Lower leg skin (tissue), 4 donors: ENCODE results near the gene NR6A1. TPM values are rescaled to one million over a fixed set of nuclear protein-coding genes. Genes with fewer than 3 reads are reported as not detected.

Experiments used
- DNase-seq, 2 donors: peaks; one replicate each; pipeline ENCODE4 v3.0.0-alpha.2; 2019; ENCODE audit warnings: low spot score in 2 of 2
- H3K4me3 ChIP-seq: fragments of 200-600 bp; sonication (generic); 2 replicates; pipeline ENCODE4 v1.5.1; 2017; ENCODE audit warnings: mild to moderate bottlenecking, low read depth; ENCODE audit not compliant: poor library complexity, severe bottlenecking
- CTCF ChIP-seq, 3 donors: fragments of 450-650 bp; IDR thresholded peaks; one replicate each; pipeline ENCODE4 v1.5.1; 2016; ENCODE audit warnings: antibody characterized with exemption in 3 of 3, mild to moderate bottlenecking in 3 of 3, moderate library complexity in 2 of 3
- POLR2A ChIP-seq, 2 donors: fragments of 450-650 bp; IDR thresholded peaks; one replicate each; pipeline ENCODE4 v1.6.1; 2016 to 2017; ENCODE audit warnings: antibody characterized with exemption in 2 of 2, mild to moderate bottlenecking in 1 of 2, moderate library complexity in 1 of 2
- WGBS, 2 donors: methylation state at CpG; one replicate each; pipeline ENCODE4 v1.1.5; 2018; 5-methylcytosine and 5-hydroxymethylcytosine counted together
- intact Hi-C: fragments of 100-400 bp; cut with DNase I; formaldehyde crosslinking; loops from one replicate; pipeline ENCODE4 v1.15.0; 2023; ENCODE audit warnings: low total_unique reads
- total RNA-seq, 4 donors: library from RNA; depleted of rRNA; stranded (reverse); fragments of >200 nt; gene quantifications; one replicate each; pipeline ENCODE4 v1.1.0, GENCODE V29; 2016

NR6A1 gene
- total RNA-seq, 4 donors from 2014 or later: 3.0 to 4.9 (median 3.8) TPM

- no peak for DNase-seq
- TF ChIP-seq CTCF (IDR thresholded peaks at IDR 0.05) (no peak), POLR2A (IDR thresholded peaks at IDR 0.05) (no peak)
- H3K4me3 ChIP-seq: no peak overlapping the region
- intact Hi-C loops: no loop called here
- WGBS, 2 donors: 70 to 74% methylated on average over 12 of the region's 12 CpGs
These were observed 37.3 kb upstream of the NR6A1 start for GRCh38 chr9:124808246-124808956.

DNA sequence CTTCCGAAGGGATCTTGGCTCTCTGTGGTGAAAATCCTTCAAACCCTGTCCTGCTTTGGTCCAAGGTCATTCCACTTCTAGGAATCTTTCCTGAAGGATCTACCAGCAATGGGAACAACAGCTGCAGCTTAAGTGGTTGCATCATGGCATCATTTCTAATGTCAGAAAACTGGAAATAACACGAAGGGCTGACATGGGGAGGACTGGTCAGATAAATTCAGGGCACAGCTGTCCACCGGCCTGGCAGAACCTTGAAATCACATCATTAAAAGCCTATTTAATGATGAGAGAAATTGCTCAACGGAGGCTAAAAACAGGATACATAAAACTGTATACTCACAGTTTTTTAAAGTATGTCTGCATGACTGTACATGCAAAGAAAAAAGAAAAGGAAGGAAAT lies 34.1 kb upstream of the NR6A1 start:
- 59 to 62% methylated on average over 4 of the region's 4 CpGs for WGBS, 2 donors

GRCh38 chr9:124803911-124804310 lies 32.8 kb upstream of the NR6A1 start:
- TF ChIP-seq CTCF (IDR thresholded peaks at IDR 0.05) (no peak), POLR2A (IDR thresholded peaks at IDR 0.05) (no peak)

More for the DNA sequence above, 34.1 kb upstream of the NR6A1 start:
- H3K4me3 ChIP-seq: no peak overlapping the region
- no peak for TF ChIP-seq CTCF (IDR thresholded peaks at IDR 0.05)
- no peak for TF ChIP-seq POLR2A (IDR thresholded peaks at IDR 0.05)
- intact Hi-C loops: no loop called here
- no peak for DNase-seq

GRCh38 chr9:124802426-124802825 lies 31.3 kb upstream of the NR6A1 start:
- intact Hi-C loops: no loop called here
- 60 to 69% methylated on average over 3 of the region's 3 CpGs for WGBS, 2 donors
- TF ChIP-seq POLR2A (IDR thresholded peaks at IDR 0.05) (no peak), CTCF (IDR thresholded peaks at IDR 0.05) (no peak)
- no peak for DNase-seq
- H3K4me3 ChIP-seq: no peak overlapping the region

More at GRCh38 chr9:124803911-124804310, 32.8 kb upstream of the NR6A1 start:
- 98 to 99% methylated on average over 6 to 8 of the region's 8 CpGs for WGBS, 2 donors
- H3K4me3 ChIP-seq: no peak overlapping the region
- intact Hi-C loops: no loop called here
- DNase-seq: no peak

GRCh38 chr9:124801356-124801755 lies 30.2 kb upstream of the NR6A1 start:
- H3K4me3 ChIP-seq: no peak overlapping the region
- intact Hi-C loops: no loop called here
- TF ChIP-seq CTCF (IDR thresholded peaks at IDR 0.05): no peak
- TF ChIP-seq POLR2A (IDR thresholded peaks at IDR 0.05): no peak
- WGBS, 2 donors: 95 to 96% methylated on average over 6 of the region's 6 CpGs
- DNase-seq: no peak
